ENCODE data around the gene EDIL3. TPM values are rescaled to one million over a fixed set of nuclear protein-coding genes. Genes with fewer than 3 reads are reported as not detected.

Gene EDIL3
- total and polyA plus RNA-seq, 2 donors (not counting 1 experiment from before 2014, with no cell fraction given): not detected

DNA sequence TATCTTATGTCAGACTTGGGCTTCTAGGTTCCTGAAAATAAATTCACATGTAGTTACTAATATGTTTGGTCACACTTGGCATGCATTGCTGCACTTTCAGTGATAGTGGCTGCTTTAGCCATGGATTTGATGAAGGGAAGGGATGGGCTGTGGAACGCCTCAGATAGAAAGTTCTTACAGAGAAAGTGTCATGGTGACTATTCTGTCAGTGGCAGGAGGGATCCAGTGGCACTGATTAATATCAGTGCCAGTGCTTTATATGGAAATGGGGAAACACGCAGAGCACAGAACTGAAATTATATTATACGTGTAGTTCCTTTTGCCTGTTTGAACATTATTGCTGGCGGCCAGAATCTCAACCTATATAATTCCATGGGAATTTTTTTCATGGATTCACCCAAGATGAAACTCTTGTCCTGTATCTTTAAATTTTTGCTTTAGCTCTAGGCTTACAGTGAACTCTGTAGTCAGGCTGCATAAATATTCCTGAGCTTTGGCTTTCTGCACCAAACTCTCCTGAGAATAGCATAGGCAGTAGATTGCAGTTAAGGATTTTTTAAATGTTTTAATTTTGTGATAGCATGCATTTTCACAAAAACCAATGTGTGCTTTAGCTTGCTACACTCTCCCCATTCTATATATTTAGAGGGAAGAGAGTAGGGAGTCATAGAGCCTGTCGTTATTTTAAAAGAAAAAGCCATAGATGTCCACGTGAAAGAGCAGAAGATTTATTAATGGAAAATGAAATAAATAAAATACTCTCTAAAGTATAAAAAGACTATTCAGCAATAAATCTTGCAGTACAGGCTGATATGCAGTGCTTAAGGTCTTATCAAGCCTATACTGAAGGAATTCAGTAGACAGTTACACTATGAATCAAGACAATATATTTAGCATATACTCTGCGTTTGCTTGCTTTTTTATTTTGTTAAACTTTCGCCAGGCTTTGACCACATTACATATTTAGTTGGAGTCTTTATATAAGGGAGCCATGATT is 98.7 kb downstream of the EDIL3 start:
- no peak overlapping the region for H3K4me3 Mint-ChIP-seq
- DNase-seq (no peak), ATAC-seq (ENCODE audit: low read depth) (no peak)
- Histone ChIP-seq H3K79me2 (ENCODE audit: control insufficient read depth, insufficient read depth, low read length) (no peaks in the 10 kb centered on the region), H3K27me3 (replicated peaks in 1 of 4; ENCODE audit: control extremely low read depth in 1 of 4, control insufficient read depth in 3 of 4, insufficient read depth in 4 of 4, low read length in 3 of 4) (no peaks in the 10 kb centered on the region), H3K9ac (ENCODE audit: low read length) (no peak overlapping the region), H3K27ac (ENCODE audit: low read length in 2 of 2) (no peak overlapping the region), H3K4me2 (replicated peaks; ENCODE audit: low read depth, low read length, poor library complexity, severe bottlenecking) (no peak overlapping the region), H4K20me1 (ENCODE audit: control insufficient read depth, insufficient read depth, low read length, poor library complexity, severe bottlenecking) (no peaks in the 10 kb centered on the region), H3K4me3 (ENCODE audit: control extremely low read depth in 1 of 5, extremely low read depth in 1 of 5, insufficient read depth in 1 of 5, low read depth in 2 of 5, low read length in 4 of 5) (no peak overlapping the region), H2AFZ (ENCODE audit: insufficient read depth, low read depth, low read length, poor library complexity, severe bottlenecking) (no peak overlapping the region), H3K36me3 (replicated peaks in 1 of 2; ENCODE audit: control extremely low read depth in 1 of 2, control insufficient read depth in 1 of 2, extremely low read depth in 1 of 2, insufficient read depth in 2 of 2, low read length in 1 of 2) (no peaks in the 10 kb centered on the region), H3K4me1 (ENCODE audit: control insufficient read depth in 2 of 2, insufficient read depth in 2 of 2, low read length in 2 of 2) (no peaks in the 10 kb centered on the region), H3K9me3 (ENCODE audit: control extremely low read depth in 1 of 3, control insufficient read depth in 2 of 3, insufficient read depth in 1 of 3, low read length in 2 of 3) (peaks cover 0 to 3% (median 0%) of the 10 kb centered on the region in 3 donors)
- ChIA-PET POLR2A (no interaction called here), CTCF (no interaction called here)
- H3K27ac Mint-ChIP-seq: no peak overlapping the region
- H3K4me1 Mint-ChIP-seq: no peaks in the 10 kb centered on the region
- no peak for TF ChIP-seq EZH2 (IDR thresholded peaks at IDR 0.05; ENCODE audit: borderline replicate concordance, insufficient read depth, low read depth, low read length, poor library complexity, severe bottlenecking)
- TF ChIP-seq, protein P1, sequence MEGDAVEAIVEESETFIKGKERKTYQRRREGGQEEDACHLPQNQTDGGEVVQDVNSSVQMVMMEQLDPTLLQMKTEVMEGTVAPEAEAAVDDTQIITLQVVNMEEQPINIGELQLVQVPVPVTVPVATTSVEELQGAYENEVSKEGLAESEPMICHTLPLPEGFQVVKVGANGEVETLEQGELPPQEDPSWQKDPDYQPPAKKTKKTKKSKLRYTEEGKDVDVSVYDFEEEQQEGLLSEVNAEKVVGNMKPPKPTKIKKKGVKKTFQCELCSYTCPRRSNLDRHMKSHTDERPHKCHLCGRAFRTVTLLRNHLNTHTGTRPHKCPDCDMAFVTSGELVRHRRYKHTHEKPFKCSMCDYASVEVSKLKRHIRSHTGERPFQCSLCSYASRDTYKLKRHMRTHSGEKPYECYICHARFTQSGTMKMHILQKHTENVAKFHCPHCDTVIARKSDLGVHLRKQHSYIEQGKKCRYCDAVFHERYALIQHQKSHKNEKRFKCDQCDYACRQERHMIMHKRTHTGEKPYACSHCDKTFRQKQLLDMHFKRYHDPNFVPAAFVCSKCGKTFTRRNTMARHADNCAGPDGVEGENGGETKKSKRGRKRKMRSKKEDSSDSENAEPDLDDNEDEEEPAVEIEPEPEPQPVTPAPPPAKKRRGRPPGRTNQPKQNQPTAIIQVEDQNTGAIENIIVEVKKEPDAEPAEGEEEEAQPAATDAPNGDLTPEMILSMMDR (IDR thresholded peaks at IDR 0.05): no peak
- 89% methylated on average over 1 of the region's 8 CpGs for WGBS (ENCODE audit: insufficient coverage)
- intact Hi-C loops (cut with micrococcal nuclease): no loop called here
- no peaks in the 10 kb centered on the region for H3K9me3 Mint-ChIP-seq (ENCODE audit: insufficient read depth)
- H3K27me3 Mint-ChIP-seq: no peaks in the 10 kb centered on the region

- Histone ChIP-seq H4K20me1 (ENCODE audit: control insufficient read depth, insufficient read depth, low read length, poor library complexity, severe bottlenecking) (no peaks in the 10 kb centered on the region), H3K27ac (ENCODE audit: low read length in 2 of 2) (no peak overlapping the region), H3K4me3 (ENCODE audit: control extremely low read depth in 1 of 5, extremely low read depth in 1 of 5, insufficient read depth in 1 of 5, low read depth in 2 of 5, low read length in 4 of 5) (no peak overlapping the region), H3K9ac (ENCODE audit: low read length) (no peak overlapping the region), H3K4me1 (ENCODE audit: control insufficient read depth in 2 of 2, insufficient read depth in 2 of 2, low read length in 2 of 2) (no peaks in the 10 kb centered on the region), H3K79me2 (ENCODE audit: control insufficient read depth, insufficient read depth, low read length) (no peaks in the 10 kb centered on the region), H3K36me3 (replicated peaks in 1 of 2; ENCODE audit: control extremely low read depth in 1 of 2, control insufficient read depth in 1 of 2, extremely low read depth in 1 of 2, insufficient read depth in 2 of 2, low read length in 1 of 2) (no peaks in the 10 kb centered on the region), H3K27me3 (replicated peaks in 1 of 4; ENCODE audit: control extremely low read depth in 1 of 4, control insufficient read depth in 3 of 4, insufficient read depth in 4 of 4, low read length in 3 of 4) (no peaks in the 10 kb centered on the region), H3K4me2 (replicated peaks; ENCODE audit: low read depth, low read length, poor library complexity, severe bottlenecking) (no peak overlapping the region), H3K9me3 (ENCODE audit: control extremely low read depth in 1 of 3, control insufficient read depth in 2 of 3, insufficient read depth in 1 of 3, low read length in 2 of 3) (peaks cover 0 to 3% (median 0%) of the 10 kb centered on the region in 3 donors), H2AFZ (ENCODE audit: insufficient read depth, low read depth, low read length, poor library complexity, severe bottlenecking) (no peak overlapping the region)
- Mint-ChIP-seq H3K4me3 (no peak overlapping the region), H3K27me3 (no peaks in the 10 kb centered on the region), H3K4me1 (no peaks in the 10 kb centered on the region), H3K9me3 (ENCODE audit: insufficient read depth) (no peaks in the 10 kb centered on the region), H3K27ac (no peak overlapping the region)
- DNase-seq: no peak
- no peak for ATAC-seq (ENCODE audit: low read depth)
- intact Hi-C loops (cut with micrococcal nuclease): no loop called here
- ChIA-PET POLR2A (no interaction called here), CTCF (no interaction called here)
- TF ChIP-seq, protein P1 (IDR thresholded peaks at IDR 0.05): no peak
Observed at GRCh38 chr5:84281383-84281782, 103.3 kb downstream of the EDIL3 start.

Measured in B cell (primary cell).